Stimulated activated naive CD8-positive, alpha-beta T cell treated with anti-CD3 and anti-CD28 coated beads, Interleukin-15, Interleukin-2, amounts not matched to agents 100 ng/mL and 50 ng/mL, for 24 hours (primary cell): ENCODE measurements around the gene TMEM207.

Experiments used
- H3K27ac Mint-ChIP-seq: one replicate; pipeline ENCODE4 v1.8.0; 2021; ENCODE audit warnings: mild to moderate bottlenecking, mixed read lengths
- H3K27me3 Mint-ChIP-seq: one replicate; pipeline ENCODE4 v1.8.0; 2021; ENCODE audit warnings: mixed read lengths
- H3K36me3 Mint-ChIP-seq: one replicate; pipeline ENCODE4 v1.8.0; 2021; ENCODE audit warnings: low read depth, mixed read lengths
- H3K4me1 Mint-ChIP-seq: one replicate; pipeline ENCODE4 v1.8.0; 2021; ENCODE audit warnings: low read depth, mixed read lengths
- H3K4me3 Mint-ChIP-seq: one replicate; pipeline ENCODE4 v1.8.0; 2021; ENCODE audit warnings: mild to moderate bottlenecking, mixed read lengths
- H3K9me3 Mint-ChIP-seq: one replicate; pipeline ENCODE4 v1.8.0; 2021; ENCODE audit warnings: mixed read lengths

TMEM207 gene

DNA sequence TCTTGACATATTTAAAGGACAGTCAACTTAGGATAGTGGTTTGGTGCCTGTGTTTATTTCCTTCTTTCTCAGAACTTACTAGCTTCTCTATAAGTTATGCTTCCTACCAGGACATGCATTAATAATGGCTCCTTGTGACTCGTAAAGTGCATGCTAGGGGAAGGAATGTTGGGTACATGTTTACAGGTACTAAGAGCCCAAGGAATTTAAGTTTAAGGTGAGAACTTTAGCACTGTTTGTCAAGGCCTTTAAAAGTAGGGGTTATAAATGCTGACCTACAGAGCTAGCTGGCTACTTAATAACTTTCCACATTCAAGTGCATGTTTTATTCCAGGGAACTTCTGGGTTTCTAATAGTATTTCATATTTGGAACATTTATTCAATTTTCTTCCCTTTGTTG lies at the start of gene TMEM207:
TMEM207 (minus strand) TSS at position 101 of the 400 bp plus-strand sequence; CDS start at position 9, 92 bp downstream.
- H3K27me3 Mint-ChIP-seq = peaks cover 17% of the 10 kb centered on the region
- peaks cover 12% of the 10 kb centered on the region for H3K4me1 Mint-ChIP-seq
- H3K36me3 Mint-ChIP-seq = no peaks in the 10 kb centered on the region
- H3K9me3 Mint-ChIP-seq = no peaks in the 10 kb centered on the region
- no peak within 1 kb of the TSS for H3K4me3 Mint-ChIP-seq
- H3K27ac Mint-ChIP-seq = no peak within 1 kb of the TSS

GRCh38 chr3:190499122-190499521 lies 49.4 kb upstream of the TMEM207 start:
- H3K36me3 Mint-ChIP-seq = no peaks in the 10 kb centered on the region
- peaks cover 63% of the 10 kb centered on the region for H3K27me3 Mint-ChIP-seq
- H3K4me1 Mint-ChIP-seq = peaks cover 13% of the 10 kb centered on the region
- no peaks in the 10 kb centered on the region for H3K9me3 Mint-ChIP-seq
- H3K4me3 Mint-ChIP-seq = no peak overlapping the region
- H3K27ac Mint-ChIP-seq = no peak overlapping the region

- peaks cover 69% of the 10 kb centered on the region for H3K27me3 Mint-ChIP-seq
- H3K27ac Mint-ChIP-seq = no peak overlapping the region
- H3K9me3 Mint-ChIP-seq = no peaks in the 10 kb centered on the region
- H3K4me1 Mint-ChIP-seq = peaks cover 13% of the 10 kb centered on the region
- no peak overlapping the region for H3K4me3 Mint-ChIP-seq
- H3K36me3 Mint-ChIP-seq = no peaks in the 10 kb centered on the region
Measured at GRCh38 chr3:190498293-190498692, 48.6 kb upstream of the TMEM207 start.

DNA sequence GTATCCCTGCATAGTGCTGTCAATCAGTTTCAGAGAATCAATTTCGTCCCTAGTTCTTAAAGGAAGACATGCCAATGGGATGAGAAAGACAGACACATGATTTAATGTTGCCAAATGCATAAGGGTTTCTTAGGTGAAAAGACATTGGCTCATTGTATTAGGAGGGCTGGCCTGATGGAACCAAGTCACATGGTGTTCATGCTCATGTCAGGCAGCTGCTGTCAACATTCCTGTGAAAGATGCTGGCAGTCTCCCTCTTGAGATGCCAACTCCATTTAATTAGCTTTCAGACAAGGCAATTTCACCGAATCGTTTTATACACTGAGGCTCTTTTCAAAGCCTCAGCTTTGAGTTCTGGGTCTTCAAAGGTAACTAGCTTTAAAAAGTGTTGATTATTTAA lies 48.1 kb upstream of the TMEM207 start:
- Mint-ChIP-seq H3K4me3 (no peak overlapping the region), H3K27ac (no peak overlapping the region), H3K9me3 (no peaks in the 10 kb centered on the region), H3K4me1 (peaks cover 17% of the 10 kb centered on the region), H3K27me3 (peaks cover 69% of the 10 kb centered on the region), H3K36me3 (no peaks in the 10 kb centered on the region)

DNA sequence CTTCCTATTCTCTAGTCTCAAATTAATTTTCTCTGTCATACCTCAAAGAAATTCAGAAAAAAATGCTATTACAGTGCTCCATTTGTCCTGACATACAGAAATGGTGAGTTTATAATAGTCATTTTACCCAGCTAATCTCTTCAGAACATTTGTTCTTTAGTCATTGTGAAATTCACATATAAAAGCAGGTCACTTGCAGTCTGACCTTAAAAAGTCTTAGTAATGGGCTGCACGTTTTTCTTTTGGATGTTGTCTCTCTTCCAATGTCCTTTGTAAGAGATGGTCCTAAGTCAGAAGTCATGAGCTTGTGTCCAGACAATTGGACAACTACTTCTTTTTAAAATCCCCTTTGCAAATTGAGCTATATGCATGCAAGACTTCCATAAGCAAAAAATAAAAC lies 47.2 kb upstream of the TMEM207 start:
- H3K27me3 Mint-ChIP-seq = peaks cover 67% of the 10 kb centered on the region

GRCh38 chr3:190495796-190496195 lies 46.1 kb upstream of the TMEM207 start:
- H3K4me3 Mint-ChIP-seq = no peak overlapping the region
- H3K36me3 Mint-ChIP-seq = no peaks in the 10 kb centered on the region
- H3K9me3 Mint-ChIP-seq = no peaks in the 10 kb centered on the region
- H3K27ac Mint-ChIP-seq = no peak overlapping the region
- H3K4me1 Mint-ChIP-seq = peaks cover 37% of the 10 kb centered on the region
- peaks cover 71% of the 10 kb centered on the region for H3K27me3 Mint-ChIP-seq

More for the DNA sequence above, 47.2 kb upstream of the TMEM207 start:
- no peak overlapping the region for H3K27ac Mint-ChIP-seq
- H3K4me3 Mint-ChIP-seq = no peak overlapping the region
- H3K4me1 Mint-ChIP-seq = peaks cover 27% of the 10 kb centered on the region
- H3K36me3 Mint-ChIP-seq = no peaks in the 10 kb centered on the region
- H3K9me3 Mint-ChIP-seq = no peaks in the 10 kb centered on the region

DNA sequence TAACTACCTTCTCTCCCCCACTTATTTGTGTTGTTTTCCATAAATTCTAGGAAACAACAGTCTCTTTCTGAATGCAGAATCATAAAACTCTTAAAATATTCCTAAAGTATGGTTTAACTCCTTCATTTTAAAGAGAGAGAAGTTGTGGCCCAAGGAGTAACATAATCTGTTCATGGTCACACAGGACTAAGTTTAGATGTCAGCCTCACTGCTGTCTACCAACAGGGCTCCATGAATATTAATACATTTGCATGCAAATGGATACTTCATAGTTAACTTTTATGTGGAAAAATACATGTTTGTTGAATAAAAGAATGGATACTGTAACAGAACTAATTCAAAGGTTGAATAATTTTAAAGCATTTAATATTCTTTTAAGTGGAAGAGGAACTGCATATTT lies 45.7 kb upstream of the TMEM207 start:
- no peak overlapping the region for H3K27ac Mint-ChIP-seq
- no peaks in the 10 kb centered on the region for H3K36me3 Mint-ChIP-seq
- H3K9me3 Mint-ChIP-seq = no peaks in the 10 kb centered on the region
- H3K27me3 Mint-ChIP-seq = peaks cover 71% of the 10 kb centered on the region
- peaks cover 42% of the 10 kb centered on the region for H3K4me1 Mint-ChIP-seq
- H3K4me3 Mint-ChIP-seq = no peak overlapping the region

- peaks cover 45% of the 10 kb centered on the region for H3K4me1 Mint-ChIP-seq
- H3K36me3 Mint-ChIP-seq = no peaks in the 10 kb centered on the region
- no peak overlapping the region for H3K27ac Mint-ChIP-seq
- H3K4me3 Mint-ChIP-seq = no peak overlapping the region
- peaks cover 74% of the 10 kb centered on the region for H3K27me3 Mint-ChIP-seq
- no peaks in the 10 kb centered on the region for H3K9me3 Mint-ChIP-seq
Measured at GRCh38 chr3:190494907-190495306, 45.2 kb upstream of the TMEM207 start.

DNA sequence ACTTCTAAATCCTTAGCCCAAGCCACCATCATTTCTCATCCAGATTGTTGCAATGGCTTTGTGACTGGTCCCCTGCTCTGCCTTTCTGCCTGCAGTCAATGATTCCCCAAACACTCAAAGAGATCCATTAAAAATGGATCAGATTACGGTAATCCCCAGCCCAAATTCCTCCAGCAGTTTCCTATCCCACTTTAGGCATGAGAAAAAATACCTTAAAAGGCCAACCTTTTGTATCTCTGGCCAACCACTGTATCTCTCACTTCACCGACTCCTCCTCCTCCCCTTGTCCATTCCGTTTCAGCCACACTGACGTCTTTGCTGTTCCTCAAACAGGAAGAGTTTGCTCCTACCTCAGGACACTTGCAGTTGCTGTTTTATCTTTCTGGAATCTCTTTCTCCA lies 43.3 kb upstream of the TMEM207 start:
- Mint-ChIP-seq H3K36me3 (no peaks in the 10 kb centered on the region), H3K27me3 (peaks cover 74% of the 10 kb centered on the region), H3K9me3 (no peaks in the 10 kb centered on the region), H3K4me3 (no peak overlapping the region), H3K27ac (no peak overlapping the region), H3K4me1 (peaks cover 60% of the 10 kb centered on the region)

DNA sequence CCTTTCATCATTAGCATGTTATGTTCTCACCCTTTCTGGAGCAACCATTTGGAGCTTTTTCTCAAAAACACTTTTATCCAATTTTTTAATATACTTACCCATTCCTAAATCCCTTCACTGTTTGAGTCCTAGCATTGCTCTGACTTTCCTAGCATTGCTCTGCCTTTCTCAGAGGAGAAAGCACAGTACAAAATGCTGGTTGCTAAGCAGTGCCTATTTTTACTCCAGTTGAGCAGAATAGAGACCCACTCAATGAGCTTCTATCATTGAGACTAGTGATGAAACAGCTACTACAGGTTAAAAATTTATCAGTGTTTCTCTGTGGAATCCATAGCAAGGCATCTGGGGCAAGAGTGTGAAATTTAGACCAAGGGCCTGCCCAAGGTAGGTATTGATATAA lies 42.4 kb upstream of the TMEM207 start:
- H3K4me3 Mint-ChIP-seq = no peak overlapping the region
- peaks cover 71% of the 10 kb centered on the region for H3K27me3 Mint-ChIP-seq
- peak overlapping the region; percentile 58 for H3K27ac Mint-ChIP-seq
- H3K4me1 Mint-ChIP-seq = peaks cover 60% of the 10 kb centered on the region
- no peaks in the 10 kb centered on the region for H3K36me3 Mint-ChIP-seq
- no peaks in the 10 kb centered on the region for H3K9me3 Mint-ChIP-seq

GRCh38 chr3:190491533-190492054 lies 41.9 kb upstream of the TMEM207 start:
- Mint-ChIP-seq H3K4me1 (peaks cover 62% of the 10 kb centered on the region), H3K9me3 (no peaks in the 10 kb centered on the region), H3K27me3 (peaks cover 71% of the 10 kb centered on the region), H3K4me3 (no peak overlapping the region), H3K27ac (peak overlapping the region; percentile 61), H3K36me3 (no peaks in the 10 kb centered on the region)

GRCh38 chr3:190486908-190487607 lies 37.4 kb upstream of the TMEM207 start:
- Mint-ChIP-seq H3K9me3 (no peaks in the 10 kb centered on the region), H3K36me3 (no peaks in the 10 kb centered on the region), H3K27me3 (peaks cover 66% of the 10 kb centered on the region), H3K4me3 (no peak overlapping the region), H3K27ac (no peak overlapping the region), H3K4me1 (peaks cover 43% of the 10 kb centered on the region)

DNA sequence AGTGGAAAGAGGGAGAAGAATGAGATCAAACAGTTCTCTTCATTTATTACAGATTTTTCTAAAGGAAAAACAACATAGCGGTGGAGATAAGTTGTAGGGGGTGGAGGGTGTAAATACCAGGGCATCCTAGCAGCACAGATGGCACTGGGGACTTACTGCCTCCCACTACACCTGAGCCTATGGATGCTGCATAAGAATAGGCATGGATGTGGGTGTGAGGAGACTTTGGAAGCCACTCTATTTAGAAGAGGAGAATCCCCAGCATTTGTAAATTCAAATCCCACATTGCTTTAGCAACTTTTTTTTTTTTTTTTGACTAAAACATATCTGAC lies 36.8 kb upstream of the TMEM207 start:
- Mint-ChIP-seq H3K4me3 (no peak overlapping the region), H3K27ac (no peak overlapping the region), H3K36me3 (no peaks in the 10 kb centered on the region), H3K9me3 (no peaks in the 10 kb centered on the region), H3K27me3 (peaks cover 64% of the 10 kb centered on the region), H3K4me1 (peaks cover 37% of the 10 kb centered on the region)

- no peak overlapping the region for H3K4me3 Mint-ChIP-seq
- H3K27ac Mint-ChIP-seq = no peak overlapping the region
- peaks cover 32% of the 10 kb centered on the region for H3K4me1 Mint-ChIP-seq
- no peaks in the 10 kb centered on the region for H3K9me3 Mint-ChIP-seq
- H3K36me3 Mint-ChIP-seq = no peaks in the 10 kb centered on the region
- H3K27me3 Mint-ChIP-seq = peaks cover 59% of the 10 kb centered on the region
Measured at GRCh38 chr3:190485830-190486532, 36.3 kb upstream of the TMEM207 start.

DNA sequence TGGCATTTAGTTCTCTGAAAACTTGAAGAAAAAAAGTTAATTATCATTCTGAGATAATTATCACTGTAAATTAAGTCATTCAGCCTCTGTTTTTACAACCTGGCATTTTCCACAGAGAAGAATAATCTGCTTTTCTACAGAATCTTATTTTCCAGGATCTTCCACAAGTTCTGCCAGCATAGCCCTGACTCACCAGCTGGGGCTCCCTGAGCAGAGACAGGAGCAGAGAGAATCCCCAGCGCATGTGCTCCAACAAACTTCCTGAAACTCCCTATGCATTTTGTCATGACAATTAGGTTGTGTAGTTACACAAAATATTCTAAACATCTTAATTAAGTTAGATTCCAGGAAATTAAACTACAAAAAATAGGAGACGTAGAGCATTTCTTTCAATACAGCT lies 32.1 kb upstream of the TMEM207 start:
- H3K27ac Mint-ChIP-seq = no peak overlapping the region
- H3K4me3 Mint-ChIP-seq = no peak overlapping the region
- no peaks in the 10 kb centered on the region for H3K36me3 Mint-ChIP-seq
- peaks cover 30% of the 10 kb centered on the region for H3K27me3 Mint-ChIP-seq
- no peaks in the 10 kb centered on the region for H3K9me3 Mint-ChIP-seq
- H3K4me1 Mint-ChIP-seq = peaks cover 7% of the 10 kb centered on the region
